Upper lobe of left lung (tissue), 6 donors: ENCODE results near the gene PTPRD. TPM values are rescaled to one million over a fixed set of nuclear protein-coding genes. Genes with fewer than 3 reads are reported as not detected.

Experiments
- ATAC-seq, 2 donors: fragments of 200-7000 bp; cut with Tn5 transposase; one replicate each; pipeline ENCODE4 v1.9.1; 2022; ENCODE audit warnings: mild to moderate bottlenecking in 2 of 2, moderate library complexity in 2 of 2; ENCODE audit not compliant: low FRiP score in 2 of 2
- DNase-seq, 2 donors: peaks; one replicate each; pipeline ENCODE4 v3.0.0-alpha.2; 2019 to 2020
- H3K27ac ChIP-seq, 4 donors: fragments of 200-600 bp; sonication (generic); one replicate each; pipeline ENCODE4 v1.5.1; 2016 to 2019
- H3K27me3 ChIP-seq, 4 donors: fragments of 200-600 bp; sonication (generic); one replicate each; pipeline ENCODE4 v1.5.1; 2017 to 2019
- H3K36me3 ChIP-seq, 4 donors: fragments of 200-600 bp; sonication (generic); one replicate each; pipeline ENCODE4 v1.5.1; 2016 to 2019
- H3K4me1 ChIP-seq, 4 donors: fragments of 200-600 bp; sonication (generic); one replicate each; pipeline ENCODE4 v1.5.1; 2018 to 2019
- H3K4me3 ChIP-seq, 4 donors: fragments of 200-600 bp; sonication (generic); one replicate each; pipeline ENCODE4 v1.5.1; 2017 to 2019; ENCODE audit warnings: mild to moderate bottlenecking in 2 of 4, moderate library complexity in 1 of 4
- H3K9me3 ChIP-seq, 4 donors: fragments of 200-600 bp; sonication (generic); one replicate each; pipeline ENCODE4 v1.5.1; 2018 to 2019
- CTCF ChIP-seq, 6 experiments: fragments of 450-650 bp in 4 of 6; fragments of 200-600 bp in 2 of 6; sonication (generic) in 2 of 6; IDR thresholded peaks; one replicate each; pipeline ENCODE4 v1.5.1; 2016 to 2019; ENCODE audit warnings: antibody characterized with exemption in 6 of 6
- EP300 ChIP-seq, 4 donors: sonication (generic); formaldehyde crosslinking; IDR thresholded peaks; one replicate each; pipeline ENCODE4 v1.5.1; 2017; ENCODE audit warnings: antibody characterized with exemption in 4 of 4, control low read depth in 2 of 4
- POLR2A ChIP-seq, 4 donors: fragments of 450-650 bp; IDR thresholded peaks; one replicate each; pipeline ENCODE4 v1.5.1; 2016 to 2017; ENCODE audit warnings: antibody characterized with exemption in 4 of 4, mild to moderate bottlenecking in 2 of 4
- POLR2AphosphoS5 ChIP-seq, 2 donors: sonication (generic); formaldehyde crosslinking; IDR thresholded peaks; one replicate each; pipeline ENCODE4 v1.5.1; 2017; ENCODE audit warnings: antibody characterized with exemption in 2 of 2
- WGBS, 2 donors: methylation state at CpG; one replicate each; pipeline ENCODE4 v1.1.5; 2017 to 2018; 5-methylcytosine and 5-hydroxymethylcytosine counted together
- total RNA-seq, 6 donors: library from RNA; depleted of rRNA in 4 of 6; stranded (reverse); fragments of >200 nt in 4 of 6; gene quantifications; one replicate each; pipeline versions ENCODE4 v1.1.0 to v1.2.1, GENCODE V29; 2016 to 2021
- donor health status: DM: no; HTN: no; CAD: no; lungs with moderate emphysema.
- donor health status: DM: no; HTN: yes; CAD: no; lungs with severe emphysema.

Gene PTPRD
- total RNA-seq, 6 donors from 2014 or later: 7.4 to 46.1 (median 14.5) TPM

- no peak for DNase-seq
- no peaks in the 10 kb centered on the region for H3K4me1 ChIP-seq
- WGBS, 2 donors: 83 to 90% methylated on average over 2 of the region's 2 CpGs
- H3K9me3 ChIP-seq: no peaks in the 10 kb centered on the region
- TF ChIP-seq POLR2A (IDR thresholded peaks at IDR 0.05) (no peak), EP300 (IDR thresholded peaks at IDR 0.05) (no peak), POLR2AphosphoS5 (IDR thresholded peaks at IDR 0.05) (no peak), CTCF (IDR thresholded peaks at IDR 0.05) (no peak)
- ATAC-seq: no peak
- H3K27ac ChIP-seq: no peak overlapping the region
- H3K4me3 ChIP-seq: no peak overlapping the region
- H3K36me3 ChIP-seq: no peaks in the 10 kb centered on the region
- no peaks in the 10 kb centered on the region for H3K27me3 ChIP-seq
Observed at GRCh38 chr9:9614607-9615006, 998.2 kb downstream of the PTPRD start.

GRCh38 chr9:9612755-9613154, 1000.0 kb downstream of the PTPRD start:
- no peaks in the 10 kb centered on the region for H3K4me1 ChIP-seq
- WGBS, 2 donors: 83 to 96% methylated on average over 2 of the region's 2 CpGs
- H3K9me3 ChIP-seq: no peaks in the 10 kb centered on the region
- H3K27me3 ChIP-seq: no peaks in the 10 kb centered on the region
- no peak overlapping the region for H3K27ac ChIP-seq
- ATAC-seq (no peak), DNase-seq (no peak)
- no peaks in the 10 kb centered on the region for H3K36me3 ChIP-seq
- no peak overlapping the region for H3K4me3 ChIP-seq
- TF ChIP-seq POLR2A (IDR thresholded peaks at IDR 0.05) (no peak), CTCF (IDR thresholded peaks at IDR 0.05) (no peak), EP300 (IDR thresholded peaks at IDR 0.05) (no peak)

GRCh38 chr9:9612270-9612669, 1000.5 kb downstream of the PTPRD start:
- Histone ChIP-seq H3K27ac (no peak overlapping the region), H3K9me3 (no peaks in the 10 kb centered on the region), H3K4me1 (no peaks in the 10 kb centered on the region), H3K4me3 (no peak overlapping the region), H3K36me3 (no peaks in the 10 kb centered on the region), H3K27me3 (no peaks in the 10 kb centered on the region)
- TF ChIP-seq CTCF (IDR thresholded peaks at IDR 0.05) (no peak), EP300 (IDR thresholded peaks at IDR 0.05) (no peak), POLR2A (IDR thresholded peaks at IDR 0.05) (no peak), POLR2AphosphoS5 (IDR thresholded peaks at IDR 0.05) (no peak)
- no peak for ATAC-seq
- DNase-seq: no peak
- 58 to 59% methylated on average over 3 of the region's 3 CpGs for WGBS, 2 donors

GRCh38 chr9:9605681-9606080, 1007.1 kb downstream of the PTPRD start:
- DNase-seq: no peak
- TF ChIP-seq POLR2A (IDR thresholded peaks at IDR 0.05) (no peak), POLR2AphosphoS5 (IDR thresholded peaks at IDR 0.05) (no peak), CTCF (IDR thresholded peaks at IDR 0.05) (no peak), EP300 (IDR thresholded peaks at IDR 0.05) (no peak)
- no peak for ATAC-seq
- 81 to 87% methylated on average over 4 of the region's 4 CpGs for WGBS, 2 donors
- no peaks in the 10 kb centered on the region for H3K4me1 ChIP-seq
- H3K36me3 ChIP-seq: no peaks in the 10 kb centered on the region
- H3K9me3 ChIP-seq: no peaks in the 10 kb centered on the region
- no peak overlapping the region for H3K4me3 ChIP-seq
- no peak overlapping the region for H3K27ac ChIP-seq
- H3K27me3 ChIP-seq: no peaks in the 10 kb centered on the region

- TF ChIP-seq CTCF (IDR thresholded peaks at IDR 0.05): no peak
- TF ChIP-seq POLR2A (IDR thresholded peaks at IDR 0.05): no peak
- no peak for TF ChIP-seq EP300 (IDR thresholded peaks at IDR 0.05)
- TF ChIP-seq POLR2AphosphoS5 (IDR thresholded peaks at IDR 0.05): no peak
- 72 to 82% methylated on average over 2 of the region's 2 CpGs for WGBS, 2 donors
- Histone ChIP-seq H3K9me3 (no peaks in the 10 kb centered on the region), H3K4me3 (no peak overlapping the region), H3K27me3 (no peaks in the 10 kb centered on the region), H3K4me1 (no peaks in the 10 kb centered on the region), H3K27ac (no peak overlapping the region), H3K36me3 (no peaks in the 10 kb centered on the region)
- DNase-seq (no peak), ATAC-seq (no peak)
Observed at GRCh38 chr9:9603345-9603744, 1009.5 kb downstream of the PTPRD start.
